ENCODE data around the gene HMOX1.

DNA sequence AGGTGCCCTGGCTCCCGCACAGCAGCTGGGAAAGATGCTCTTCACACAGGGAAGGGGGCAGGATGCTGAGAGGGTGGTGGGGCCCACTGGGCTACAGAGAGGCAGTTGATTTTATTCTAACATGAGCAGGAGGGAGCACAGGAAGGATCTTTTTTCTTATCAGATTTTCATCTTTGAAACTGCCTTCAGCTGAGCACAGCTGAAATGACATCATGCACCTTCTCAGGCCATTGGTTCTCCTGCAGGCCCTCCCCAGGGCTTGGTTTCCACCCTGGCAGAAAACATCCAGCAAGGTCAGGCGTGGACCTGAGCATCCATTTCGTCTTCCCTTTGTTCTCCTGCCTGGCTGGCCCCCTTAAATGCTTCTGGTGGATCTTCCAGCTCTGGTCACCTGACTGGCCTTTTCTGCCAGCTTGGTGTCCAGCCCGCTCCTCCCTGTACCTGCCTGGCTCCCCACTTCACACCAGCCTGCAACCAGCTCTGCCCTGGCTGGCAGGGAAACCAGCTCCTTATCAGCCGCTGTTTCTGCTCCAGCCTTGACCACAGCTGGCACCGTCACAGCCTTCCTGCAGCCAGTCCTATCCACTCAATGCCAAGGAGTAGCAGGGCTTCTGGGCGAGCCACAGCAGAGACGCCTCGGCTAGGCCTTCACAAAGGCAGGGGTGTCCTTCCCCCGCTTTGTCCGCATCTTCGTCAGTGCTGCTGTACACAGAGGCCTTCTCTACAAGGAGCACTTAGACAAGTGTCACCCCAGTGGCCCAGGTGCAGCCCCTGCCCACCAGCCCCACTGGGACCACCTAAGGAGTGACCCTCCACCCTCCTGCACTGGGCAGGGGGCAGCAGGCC, 44.7 kb upstream of the HMOX1 start:
- TF ChIP-seq, protein P1, sequence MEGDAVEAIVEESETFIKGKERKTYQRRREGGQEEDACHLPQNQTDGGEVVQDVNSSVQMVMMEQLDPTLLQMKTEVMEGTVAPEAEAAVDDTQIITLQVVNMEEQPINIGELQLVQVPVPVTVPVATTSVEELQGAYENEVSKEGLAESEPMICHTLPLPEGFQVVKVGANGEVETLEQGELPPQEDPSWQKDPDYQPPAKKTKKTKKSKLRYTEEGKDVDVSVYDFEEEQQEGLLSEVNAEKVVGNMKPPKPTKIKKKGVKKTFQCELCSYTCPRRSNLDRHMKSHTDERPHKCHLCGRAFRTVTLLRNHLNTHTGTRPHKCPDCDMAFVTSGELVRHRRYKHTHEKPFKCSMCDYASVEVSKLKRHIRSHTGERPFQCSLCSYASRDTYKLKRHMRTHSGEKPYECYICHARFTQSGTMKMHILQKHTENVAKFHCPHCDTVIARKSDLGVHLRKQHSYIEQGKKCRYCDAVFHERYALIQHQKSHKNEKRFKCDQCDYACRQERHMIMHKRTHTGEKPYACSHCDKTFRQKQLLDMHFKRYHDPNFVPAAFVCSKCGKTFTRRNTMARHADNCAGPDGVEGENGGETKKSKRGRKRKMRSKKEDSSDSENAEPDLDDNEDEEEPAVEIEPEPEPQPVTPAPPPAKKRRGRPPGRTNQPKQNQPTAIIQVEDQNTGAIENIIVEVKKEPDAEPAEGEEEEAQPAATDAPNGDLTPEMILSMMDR (IDR thresholded peaks at IDR 0.05) = no peak
- no peak for TF ChIP-seq POLR2AphosphoS5 (IDR thresholded peaks at IDR 0.05)
- TF ChIP-seq POLR2A (IDR thresholded peaks at IDR 0.05) = no peak

All from suprapubic skin (tissue), 4 donors.